Measurements from ENCODE around the gene ARHGAP26.
"Not testable (repeated sequence)": the region's sequence is repeated elsewhere in the genome, so short reads cannot be mapped to it uniquely, and the experiment has no call there.

The ARHGAP26 gene

GRCh38 chr5:142970440-142971030 lies 200.4 kb downstream of the ARHGAP26 start:
- no peak for DNase-seq

- no peak for DNase-seq
These were observed 201.3 kb downstream of the ARHGAP26 start for GRCh38 chr5:142971303-142972013.

- no peak for DNase-seq
These were observed 201.9 kb downstream of the ARHGAP26 start for GRCh38 chr5:142972064-142972570.

- DNase-seq, result no peak
These were observed 203.8 kb downstream of the ARHGAP26 start for GRCh38 chr5:142973932-142974331.

- no peak for DNase-seq
These were observed 204.2 kb downstream of the ARHGAP26 start for GRCh38 chr5:142974409-142974808.

GRCh38 chr5:142976861-142977260 lies 206.7 kb downstream of the ARHGAP26 start:
- DNase-seq, result no peak

- peak; percentile 15 for DNase-seq
These were observed 207.3 kb downstream of the ARHGAP26 start for GRCh38 chr5:142977363-142978051.

- no peak for DNase-seq
These were observed 208.1 kb downstream of the ARHGAP26 start for GRCh38 chr5:142978252-142978651.

- DNase-seq, result no peak
These were observed 208.5 kb downstream of the ARHGAP26 start for GRCh38 chr5:142978726-142979125.

GRCh38 chr5:142979636-142980035 lies 209.5 kb downstream of the ARHGAP26 start:
- DNase-seq, result no peak

- DNase-seq, result no peak
These were observed 211.3 kb downstream of the ARHGAP26 start for GRCh38 chr5:142981475-142981874.

- DNase-seq, result no peak
These were observed 212.0 kb downstream of the ARHGAP26 start for GRCh38 chr5:142981886-142982820.

GRCh38 chr5:142982821-142983200 lies 212.6 kb downstream of the ARHGAP26 start:
- no peak for DNase-seq

- no peak for DNase-seq
These were observed 213.8 kb downstream of the ARHGAP26 start for GRCh38 chr5:142984011-142984410.

- DNase-seq, result no peak
These were observed 214.3 kb downstream of the ARHGAP26 start for GRCh38 chr5:142984525-142984924.

GRCh38 chr5:142989270-142989669 lies 219.1 kb downstream of the ARHGAP26 start:
- not testable (repeated sequence) for DNase-seq

- not testable (repeated sequence) for DNase-seq
These were observed 219.9 kb downstream of the ARHGAP26 start for GRCh38 chr5:142990073-142990472.

GRCh38 chr5:142994218-142994617 lies 224.0 kb downstream of the ARHGAP26 start:
- no peak for DNase-seq

- not testable (repeated sequence) for DNase-seq
These were observed 225.4 kb downstream of the ARHGAP26 start for GRCh38 chr5:142995621-142996020.

- DNase-seq, result no peak
These were observed 227.4 kb downstream of the ARHGAP26 start for GRCh38 chr5:142997591-142997990.

- DNase-seq, result no peak
These were observed 228.3 kb downstream of the ARHGAP26 start for GRCh38 chr5:142998316-142999020.

- not testable (repeated sequence) for DNase-seq
These were observed 230.4 kb downstream of the ARHGAP26 start for GRCh38 chr5:143000551-143000950.

Measured in activated CD4-positive, alpha-beta T cell treated with anti-CD3 and anti-CD28 coated beads for 1 hour (primary cell).